GM12864 (cell line): ENCODE measurements around the gene PEX7.
A peak's percentile ranks its signal among the peaks of the same experiment; 100 is the strongest.
"Not testable (repeated sequence)": the region's sequence is repeated elsewhere in the genome, so short reads cannot be mapped to it uniquely, and the experiment has no call there.

ENCODE experiments used
- DNase-seq: peaks from one replicate; pipeline ENCODE4 v3.0.0-alpha.2; 2011; ENCODE audit warnings: low read depth
- H3K4me3 ChIP-seq: 2 replicates; pipeline ENCODE4 v1.5.1; 2011; ENCODE audit warnings: mild to moderate bottlenecking, low read depth, low read length, control low read depth
- CTCF ChIP-seq: IDR thresholded peaks from 2 replicates; pipeline ENCODE4 v1.5.1; 2011; ENCODE audit warnings: low read depth, mild to moderate bottlenecking, moderate library complexity, low read length, control low read depth, inconsistent platforms; ENCODE audit errors: missing control alignments

PEX7 gene

GRCh38 chr6:136840276-136841001, 18.0 kb downstream of the PEX7 start:
- H3K4me3 ChIP-seq: no peak overlapping the region
- TF ChIP-seq CTCF: no peak
- no peak for DNase-seq

- DNase-seq: no peak
- no peak overlapping the region for H3K4me3 ChIP-seq
Measured at GRCh38 chr6:136843210-136843609, 20.8 kb downstream of the PEX7 start.

GRCh38 chr6:136846046-136846445, 23.7 kb downstream of the PEX7 start:
- peak; percentile 62 for TF ChIP-seq CTCF
- peak; percentile 12 for DNase-seq
- H3K4me3 ChIP-seq: no peak overlapping the region

More at GRCh38 chr6:136843210-136843609, 20.8 kb downstream of the PEX7 start:
- no peak for TF ChIP-seq CTCF

- DNase-seq, H3K4me3 ChIP-seq: not testable (repeated sequence)
Measured at GRCh38 chr6:136846477-136846876, 24.1 kb downstream of the PEX7 start.

GRCh38 chr6:136849979-136850563, 27.7 kb downstream of the PEX7 start:
- not testable (repeated sequence) for DNase-seq, H3K4me3 ChIP-seq

- no peak overlapping the region for H3K4me3 ChIP-seq
- DNase-seq: no peak
- no peak for TF ChIP-seq CTCF
Measured at GRCh38 chr6:136859430-136859829, 37.0 kb downstream of the PEX7 start.

- no peak overlapping the region for H3K4me3 ChIP-seq
- DNase-seq: no peak
- TF ChIP-seq CTCF: no peak
Measured at GRCh38 chr6:136860043-136860442, 37.7 kb downstream of the PEX7 start.

- H3K4me3 ChIP-seq: no peak overlapping the region
- no peak for TF ChIP-seq CTCF
- DNase-seq: no peak
Measured at GRCh38 chr6:136862662-136863061, 40.3 kb downstream of the PEX7 start.
